Endodermal cell (in vitro differentiated cells): ENCODE results near the gene THRA. TPM values are rescaled to one million over a fixed set of nuclear protein-coding genes. Genes with fewer than 3 reads are reported as not detected.
A peak's percentile ranks its signal among the peaks of the same experiment; 100 is the strongest.
"Not testable (repeated sequence)": the region's sequence is repeated elsewhere in the genome, so short reads cannot be mapped to it uniquely, and the experiment has no call there.

Experiments
- DNase-seq: peaks from one replicate; pipeline ENCODE4 v3.0.0-alpha.2; 2017
- H3K27ac ChIP-seq: 2 replicates; pipeline ENCODE4 v1.5.1; 2013; ENCODE audit warnings: mild to moderate bottlenecking, low read depth, low read length, moderate library complexity
- H3K27me3 ChIP-seq: 2 replicates; pipeline ENCODE4 v1.6.1; 2013; ENCODE audit warnings: mild to moderate bottlenecking, low read length, moderate library complexity; ENCODE audit not compliant: insufficient read depth, control insufficient read depth, poor library complexity, severe bottlenecking
- H3K36me3 ChIP-seq: 2 replicates; pipeline ENCODE4 v1.7.0; 2013; ENCODE audit warnings: mild to moderate bottlenecking, low read length, moderate library complexity; ENCODE audit not compliant: control insufficient read depth, insufficient read depth
- H3K4me1 ChIP-seq: one replicate; pipeline ENCODE4 v1.7.0; 2013; ENCODE audit warnings: low read length; ENCODE audit not compliant: control insufficient read depth, insufficient read depth
- H3K4me3 ChIP-seq: 2 replicates; pipeline ENCODE4 v1.5.1; 2013; ENCODE audit warnings: mild to moderate bottlenecking, low read length, moderate library complexity
- H3K9ac ChIP-seq: 2 replicates; pipeline ENCODE4 v1.6.1; 2013; ENCODE audit warnings: mild to moderate bottlenecking, low read length, moderate library complexity; ENCODE audit not compliant: poor library complexity, severe bottlenecking; ENCODE audit errors: extremely low read depth
- H3K9me3 ChIP-seq: 2 replicates; pipeline ENCODE4 v1.6.1; 2013; ENCODE audit warnings: mild to moderate bottlenecking, low read length, moderate library complexity; ENCODE audit not compliant: control insufficient read depth
- H3K27ac Mint-ChIP-seq: 2 replicates; pipeline ENCODE4 v1.8.0; 2020; ENCODE audit warnings: mixed read lengths
- H3K27me3 Mint-ChIP-seq: 2 replicates; pipeline ENCODE4 v1.8.0; 2021; ENCODE audit warnings: mild to moderate bottlenecking, mixed read lengths; ENCODE audit not compliant: insufficient read depth
- H3K36me3 Mint-ChIP-seq: 2 replicates; pipeline ENCODE4 v1.8.0; 2020; ENCODE audit warnings: low read depth, mixed read lengths
- H3K4me1 Mint-ChIP-seq: 2 replicates; pipeline ENCODE4 v1.8.0; 2020; ENCODE audit warnings: mixed read lengths
- H3K4me3 Mint-ChIP-seq: 2 replicates; pipeline ENCODE4 v1.8.0; 2020; ENCODE audit warnings: mild to moderate bottlenecking, moderate library complexity, mixed read lengths
- H3K9me3 Mint-ChIP-seq: 2 replicates; pipeline ENCODE4 v1.8.0; 2020; ENCODE audit warnings: mild to moderate bottlenecking, mixed read lengths
- CTCF ChIP-seq: fragments of 200-600 bp; sonication (generic); conservative IDR thresholded peaks from 2 replicates; pipeline ENCODE4 v1.5.0; 2021; ENCODE audit warnings: antibody characterized with exemption, mild to moderate bottlenecking
- WGBS, 2 experiments: methylation state at CpG; one replicate each; pipeline versions ENCODE4 v1.1.5 to v1.1.7; 2013; ENCODE audit warnings: missing lambda C conversion rate in 2 of 2, mixed read lengths in 1 of 2; ENCODE audit not compliant: insufficient coverage in 1 of 2, insufficient read length in 1 of 2; 5-methylcytosine and 5-hydroxymethylcytosine counted together
- microRNA-seq: library from miRNA; unstranded; fragments of <30 nt; microRNA quantifications from one replicate; pipeline ENCODE4 v1.2.0, GENCODE V29; 2020; ENCODE audit warnings: borderline microRNAs expressed
- total RNA-seq, 2 donors: library from RNA; stranded (reverse); fragmentation: NEBNext Ultra II Directional in 1 of 2; extraction: Animal tissue kit (Norgen Biotek cat#: 25700) in 1 of 2; gene quantifications; 2 replicates in 1 of 2; 3 replicates in 1 of 2; pipeline ENCODE4 v1.2.1, GENCODE V29; 2021

The THRA gene
- total RNA-seq, 2 donors from 2014 or later, result 12.7 to 14.4 TPM

- no peaks in the 10 kb centered on the region for H3K27me3 Mint-ChIP-seq
- 93 to 94% methylated on average over 3 of the region's 3 CpGs for WGBS, 2 experiments
- DNase-seq, result no peak
- Histone ChIP-seq H3K4me3 (no peak overlapping the region), H3K27ac (no peak overlapping the region), H3K9me3 (no peaks in the 10 kb centered on the region), H3K27me3 (no peaks in the 10 kb centered on the region), H3K36me3 (peaks cover 68% of the 10 kb centered on the region), H3K4me1 (no peaks in the 10 kb centered on the region), H3K9ac (no peak overlapping the region)
- peak; percentile 61 for TF ChIP-seq CTCF
- H3K4me3 Mint-ChIP-seq, result no peak overlapping the region
- peaks cover 4% of the 10 kb centered on the region for H3K4me1 Mint-ChIP-seq
- peaks cover 66% of the 10 kb centered on the region for H3K36me3 Mint-ChIP-seq
- no peaks in the 10 kb centered on the region for H3K9me3 Mint-ChIP-seq
- no peak overlapping the region for H3K27ac Mint-ChIP-seq
Observed at GRCh38 chr17:40135817-40136216, 73.1 kb downstream of the THRA start.

- Mint-ChIP-seq H3K4me3 (peak overlapping the region; percentile 82), H3K4me1 (peaks cover 16% of the 10 kb centered on the region), H3K27ac (peak overlapping the region; percentile 95), H3K9me3 (no peaks in the 10 kb centered on the region), H3K27me3 (no peaks in the 10 kb centered on the region), H3K36me3 (peaks cover 49% of the 10 kb centered on the region)
- no peak for TF ChIP-seq CTCF
- Histone ChIP-seq H3K4me3 (peak overlapping the region; percentile 97), H3K9me3 (no peaks in the 10 kb centered on the region), H3K27ac (peak overlapping the region; percentile 93), H3K9ac (peak overlapping the region; percentile 95), H3K4me1 (peaks cover 6% of the 10 kb centered on the region), H3K36me3 (peaks cover 50% of the 10 kb centered on the region), H3K27me3 (no peaks in the 10 kb centered on the region)
- no peak for DNase-seq
- 52 to 56% methylated on average over 14 of the region's 14 CpGs for WGBS, 2 experiments
Observed at GRCh38 chr17:40139566-40140058, 76.8 kb downstream of the THRA start.

GRCh38 chr17:40143166-40143565 lies 80.4 kb downstream of the THRA start:
- not testable (repeated sequence) for H3K9ac ChIP-seq, H3K27ac ChIP-seq, DNase-seq, H3K4me3 ChIP-seq, H3K4me3 Mint-ChIP-seq, H3K27ac Mint-ChIP-seq, H3K4me1 ChIP-seq, H3K27me3 ChIP-seq, H3K9me3 ChIP-seq, H3K27me3 Mint-ChIP-seq, H3K9me3 Mint-ChIP-seq
- H3K36me3 ChIP-seq, result peaks cover 45% of the 10 kb centered on the region
- Mint-ChIP-seq H3K4me1 (peaks cover 16% of the 10 kb centered on the region), H3K36me3 (peaks cover 49% of the 10 kb centered on the region)
- 94 to 100% methylated on average over 2 to 3 of the region's 3 CpGs for WGBS, 2 experiments

Small RNA genes lying within 50 kb of the gene (microRNA-seq; reads per million reads assigned to microRNA genes)
- gene MIR6884, result not detected

Other genes starting within 250 kb of the THRA start
- gene IKZF3, start 198.7 kb upstream of the THRA start, total RNA-seq, result under 1 TPM; 0.11 to 0.18 TPM
- gene ZPBP2, start 194.8 kb upstream of the THRA start, total RNA-seq, result not detected
- 10 to 100 TPM; 16.6 to 30.9 TPM for gene GSDMB, start 144.3 kb upstream of the THRA start, total RNA-seq
- gene ORMDL3, start 135.4 kb upstream of the THRA start, total RNA-seq, result 10 to 100 TPM; 77.7 to 83.8 TPM
- gene LRRC3C, start 135.2 kb upstream of the THRA start, total RNA-seq, result not detected
- gene GSDMA, start 100.0 kb upstream of the THRA start, total RNA-seq, result not detected
- gene PSMD3, start 82.2 kb upstream of the THRA start, total RNA-seq, result 100 to 1,000 TPM; 152 to 164 TPM
- not detected for gene CSF3, start 47.5 kb upstream of the THRA start, total RNA-seq
- 100 to 1,000 TPM; 106 to 124 TPM for gene MED24, start 8.6 kb upstream of the THRA start, total RNA-seq
- gene NR1D1, start 37.6 kb downstream of the THRA start, total RNA-seq, result 1 to 10 TPM; 3.0 to 4.4 TPM
- gene MSL1, start 59.0 kb downstream of the THRA start, total RNA-seq, result 100 to 1,000 TPM in 1 of 2 donors, 10 to 100 TPM in 1; 95.4 to 108 TPM
- gene CASC3, start 77.6 kb downstream of the THRA start, total RNA-seq, result 100 to 1,000 TPM; 113 to 116 TPM
- 10 to 100 TPM; 15.6 to 20.8 TPM for gene RAPGEFL1, start 114.5 kb downstream of the THRA start, total RNA-seq
- gene WIPF2, start 156.3 kb downstream of the THRA start, total RNA-seq, result 10 to 100 TPM; 22.5 to 25.3 TPM
- gene CDC6, start 224.9 kb downstream of the THRA start, total RNA-seq, result 10 to 100 TPM; 88.4 to 95.4 TPM
- gene RARA, start 246.2 kb downstream of the THRA start, total RNA-seq, result 10 to 100 TPM; 22.7 to 27.6 TPM